ENCODE results near the gene FPGS.

FPGS gene

DNA sequence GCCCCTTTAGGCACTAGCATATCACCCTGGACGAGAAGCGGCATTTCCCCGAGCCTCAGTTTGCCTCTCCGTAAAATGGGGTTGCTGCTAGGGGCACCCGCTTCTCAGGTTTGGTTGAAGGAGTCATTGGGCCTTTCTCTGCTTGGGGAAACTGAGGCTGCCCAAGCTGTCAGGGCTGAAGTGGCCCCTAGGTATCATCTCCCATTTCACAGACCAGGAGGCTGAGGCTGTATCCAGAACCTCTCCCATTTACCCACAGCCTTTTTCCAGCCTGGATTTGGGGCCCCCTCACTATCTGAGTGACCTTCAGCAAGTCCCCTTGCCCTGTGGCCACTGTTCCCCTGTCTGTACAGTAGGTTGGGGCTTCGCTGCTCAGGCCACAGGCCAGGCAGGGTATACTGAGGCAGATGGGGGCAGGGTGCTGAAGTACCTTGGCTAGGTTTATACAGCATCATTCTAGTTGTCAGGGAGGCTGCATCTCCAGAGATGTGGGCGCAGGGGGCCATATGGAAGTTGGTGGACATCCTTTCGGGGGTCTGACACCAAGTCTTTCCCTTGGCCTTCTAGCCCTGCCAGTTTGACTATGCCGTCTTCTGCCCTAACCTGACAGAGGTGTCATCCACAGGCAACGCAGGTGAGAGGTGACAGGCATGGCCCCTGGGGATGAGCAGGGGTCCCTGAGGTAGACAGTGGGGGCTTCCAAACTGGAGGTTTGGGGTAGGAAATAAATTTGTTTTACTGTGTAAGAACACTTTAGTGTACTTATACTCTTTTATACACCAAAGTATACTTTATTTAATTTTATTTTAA is 7.9 kb downstream of the FPGS start:
- in situ Hi-C loops (cut with MboI; ENCODE audit: low sequenced_read_pairs) = no loop called here

DNA sequence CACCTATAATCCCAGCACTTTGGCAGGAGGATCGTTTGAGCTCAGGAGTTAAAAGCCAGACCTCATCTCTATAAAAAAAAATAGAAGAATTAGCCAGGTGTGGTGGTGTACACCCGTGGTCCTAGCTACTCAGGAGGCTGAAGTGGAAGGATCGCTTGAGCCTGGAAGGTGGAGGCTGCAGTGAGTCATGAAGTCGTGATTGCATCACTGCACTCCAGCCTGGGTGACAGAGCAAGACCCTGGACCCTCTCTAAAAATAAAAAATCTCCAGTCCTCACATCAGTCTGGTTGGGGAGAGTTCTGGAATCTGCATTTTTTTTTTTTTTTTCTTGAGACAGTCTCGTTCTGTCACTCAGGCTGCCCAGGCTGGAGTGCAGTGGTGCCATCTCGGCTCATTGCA is 9.3 kb downstream of the FPGS start:
- in situ Hi-C loops (cut with MboI; ENCODE audit: low sequenced_read_pairs) = no loop called here

DNA sequence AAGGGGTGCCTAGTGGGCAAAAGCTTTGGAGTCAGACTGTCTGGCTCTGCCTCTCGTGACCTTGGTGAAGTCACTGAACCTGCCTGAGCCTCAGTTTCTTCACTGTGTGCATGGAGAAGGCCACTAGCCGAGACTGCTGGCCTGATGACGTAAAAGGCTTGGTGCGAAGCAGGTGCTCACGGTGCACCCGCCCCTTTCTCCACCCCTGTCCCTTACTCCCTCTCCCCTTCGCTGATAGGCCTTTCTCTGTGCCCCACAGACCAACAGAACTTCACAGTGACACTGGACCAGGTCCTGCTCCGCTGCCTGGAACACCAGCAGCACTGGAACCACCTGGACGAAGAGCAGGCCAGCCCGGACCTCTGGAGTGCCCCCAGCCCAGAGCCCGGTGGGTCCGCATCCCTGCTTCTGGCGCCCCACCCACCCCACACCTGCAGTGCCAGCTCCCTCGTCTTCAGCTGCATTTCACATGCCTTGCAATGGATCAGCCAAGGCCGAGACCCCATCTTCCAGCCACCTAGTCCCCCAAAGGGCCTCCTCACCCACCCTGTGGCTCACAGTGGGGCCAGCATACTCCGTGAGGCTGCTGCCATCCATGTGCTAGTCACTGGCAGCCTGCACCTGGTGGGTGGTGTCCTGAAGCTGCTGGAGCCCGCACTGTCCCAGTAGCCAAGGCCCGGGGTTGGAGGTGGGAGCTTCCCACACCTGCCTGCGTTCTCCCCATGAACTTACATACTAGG is 10.4 kb downstream of the FPGS start:
- in situ Hi-C loops (cut with MboI; ENCODE audit: low sequenced_read_pairs) = no loop called here

DNA sequence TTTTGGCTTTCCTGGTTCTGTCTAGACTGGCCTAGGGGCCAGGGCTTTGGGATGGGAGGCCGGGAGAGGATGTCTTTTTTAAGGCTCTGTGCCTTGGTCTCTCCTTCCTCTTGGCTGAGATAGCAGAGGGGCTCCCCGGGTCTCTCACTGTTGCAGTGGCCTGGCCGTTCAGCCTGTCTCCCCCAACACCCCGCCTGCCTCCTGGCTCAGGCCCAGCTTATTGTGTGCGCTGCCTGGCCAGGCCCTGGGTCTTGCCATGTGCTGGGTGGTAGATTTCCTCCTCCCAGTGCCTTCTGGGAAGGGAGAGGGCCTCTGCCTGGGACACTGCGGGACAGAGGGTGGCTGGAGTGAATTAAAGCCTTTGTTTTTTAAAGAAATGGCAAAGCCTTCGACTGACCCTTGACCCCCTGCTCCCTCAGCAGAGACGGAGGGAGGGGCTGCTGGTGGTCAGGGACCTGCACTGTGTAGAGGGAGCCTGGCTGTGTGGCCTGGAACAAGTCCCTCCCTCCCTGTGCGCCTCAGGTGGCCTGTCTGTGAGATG is 11.1 kb downstream of the FPGS start:
- in situ Hi-C loops (cut with MboI; ENCODE audit: low sequenced_read_pairs) = no loop called here

DNA sequence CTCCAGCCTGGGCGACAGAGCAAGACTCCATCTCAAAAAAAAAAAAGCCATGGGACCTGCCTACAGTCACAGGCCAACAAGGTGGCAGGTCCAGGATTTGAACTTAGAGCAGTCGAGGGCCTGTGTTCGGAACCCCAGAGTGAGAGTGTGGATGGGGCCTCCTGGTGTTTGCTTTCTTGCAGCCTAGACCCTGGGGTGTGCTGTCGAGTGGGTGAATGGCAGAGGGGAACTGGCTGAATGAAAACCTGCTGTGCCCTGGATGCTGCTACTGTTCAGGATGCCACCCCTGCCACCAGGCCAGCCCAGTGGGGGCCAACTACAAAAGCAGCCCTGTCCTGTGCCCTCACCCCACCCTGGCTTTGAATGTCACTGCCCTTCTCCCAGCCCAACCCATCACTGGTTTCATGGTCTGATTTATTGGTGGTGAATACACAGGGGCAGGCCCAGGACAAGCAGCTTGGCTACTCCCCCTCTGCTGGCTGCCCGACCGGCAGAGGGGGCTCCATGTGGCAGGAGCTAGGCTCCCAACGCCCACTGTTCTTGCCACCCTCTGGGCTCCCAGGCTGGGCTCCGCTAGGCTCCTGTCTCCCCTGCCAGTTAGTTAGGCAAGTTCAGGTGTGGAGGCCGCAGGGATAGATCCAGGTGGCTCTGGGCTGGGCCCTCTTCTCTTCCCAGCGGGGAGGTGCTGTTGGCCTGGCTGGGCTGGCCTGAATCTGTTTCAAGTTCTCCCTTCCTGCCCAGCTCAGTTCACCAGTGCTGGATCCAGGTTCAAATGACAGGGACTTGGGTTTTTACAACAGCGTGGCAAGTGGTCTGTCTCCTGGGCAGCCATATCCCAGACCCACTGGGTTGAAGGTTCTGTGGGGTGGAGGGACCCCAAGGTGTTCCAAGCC is 12.2 kb downstream of the FPGS start:
- in situ Hi-C loops (cut with MboI; ENCODE audit: low sequenced_read_pairs) = no loop called here

DNA sequence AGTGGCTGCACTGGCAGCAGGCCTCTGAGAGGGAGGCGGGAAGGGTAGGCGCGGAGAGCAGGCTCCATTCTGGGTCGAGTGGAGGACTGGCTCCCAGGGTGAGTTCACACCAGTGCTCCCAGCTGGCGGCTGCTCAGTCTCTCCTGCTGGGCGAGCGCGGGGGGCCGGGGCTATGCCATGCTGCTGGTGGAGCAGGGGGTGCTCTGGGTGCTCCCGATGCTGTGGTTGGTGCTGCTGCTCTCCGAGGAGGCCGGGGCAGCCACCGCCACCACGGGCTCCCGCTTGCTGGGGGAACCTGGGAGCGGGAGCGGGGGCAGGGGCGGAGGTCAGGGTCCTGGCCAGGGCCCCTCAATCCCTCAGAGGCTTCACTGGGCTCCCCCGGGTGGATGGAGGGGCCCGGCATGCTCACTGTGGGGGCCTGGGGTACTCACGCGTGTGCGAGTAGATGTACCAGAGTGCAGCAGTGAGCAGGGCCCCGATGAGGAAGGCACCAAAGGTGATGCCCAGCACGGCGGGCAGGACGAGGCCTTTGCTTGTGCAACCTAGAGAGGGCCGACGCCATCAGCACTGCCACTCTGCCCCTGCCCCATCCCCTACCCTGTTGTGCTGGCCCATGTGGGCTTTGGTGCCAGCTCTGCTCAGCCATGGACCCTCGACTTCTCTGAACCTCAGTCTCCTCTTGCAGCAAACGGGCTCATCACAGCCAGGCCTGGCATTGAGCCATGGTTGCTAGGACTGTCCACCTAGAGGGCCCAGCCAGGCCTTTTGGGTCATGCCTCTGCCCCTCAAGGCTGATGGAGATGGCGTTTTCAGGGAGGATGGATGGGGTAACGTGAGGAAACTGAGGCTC is 13.1 kb downstream of the FPGS start:
- in situ Hi-C loops (cut with MboI; ENCODE audit: low sequenced_read_pairs) = no loop called here

DNA sequence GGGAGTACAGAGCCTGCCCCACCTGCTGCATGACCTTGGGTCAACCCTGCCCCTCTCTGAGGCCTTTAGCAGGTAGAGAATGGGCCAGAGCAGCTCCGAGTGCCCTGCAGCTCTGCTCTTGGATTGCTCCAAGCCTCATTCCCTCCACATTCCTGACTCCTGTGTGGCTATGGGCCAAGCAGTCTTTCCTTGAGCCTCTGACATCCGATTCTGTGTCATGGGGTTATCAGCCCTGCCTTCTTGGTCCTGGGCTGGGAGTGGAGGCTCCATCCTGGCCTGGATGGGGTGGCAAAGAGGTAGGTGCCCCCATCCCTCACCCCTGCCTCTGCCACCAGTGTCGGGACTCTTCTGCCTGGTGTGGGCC is 13.7 kb downstream of the FPGS start:
- in situ Hi-C loops (cut with MboI; ENCODE audit: low sequenced_read_pairs) = no loop called here

DNA sequence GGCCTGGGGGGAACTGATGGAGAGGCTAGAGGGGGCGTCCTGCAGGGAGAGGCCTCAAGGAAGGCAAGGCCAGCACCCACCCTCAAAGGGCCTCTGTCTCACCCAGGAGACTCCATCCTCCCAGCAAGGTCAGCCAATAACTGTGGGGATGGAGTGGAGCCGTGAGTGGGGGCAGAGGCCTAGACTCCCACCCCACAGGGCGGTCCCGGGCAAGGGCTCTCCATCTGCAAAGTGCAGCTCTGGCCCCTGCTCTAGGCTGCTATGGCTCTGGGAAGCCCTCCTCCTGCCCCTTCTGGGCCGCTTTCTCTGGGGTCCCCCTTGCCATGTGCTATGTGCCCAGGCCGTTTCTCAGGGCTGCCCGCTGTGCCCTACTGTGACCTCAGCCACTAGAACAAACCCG is 14.0 kb downstream of the FPGS start:
- in situ Hi-C loops (cut with MboI; ENCODE audit: low sequenced_read_pairs) = no loop called here

DNA sequence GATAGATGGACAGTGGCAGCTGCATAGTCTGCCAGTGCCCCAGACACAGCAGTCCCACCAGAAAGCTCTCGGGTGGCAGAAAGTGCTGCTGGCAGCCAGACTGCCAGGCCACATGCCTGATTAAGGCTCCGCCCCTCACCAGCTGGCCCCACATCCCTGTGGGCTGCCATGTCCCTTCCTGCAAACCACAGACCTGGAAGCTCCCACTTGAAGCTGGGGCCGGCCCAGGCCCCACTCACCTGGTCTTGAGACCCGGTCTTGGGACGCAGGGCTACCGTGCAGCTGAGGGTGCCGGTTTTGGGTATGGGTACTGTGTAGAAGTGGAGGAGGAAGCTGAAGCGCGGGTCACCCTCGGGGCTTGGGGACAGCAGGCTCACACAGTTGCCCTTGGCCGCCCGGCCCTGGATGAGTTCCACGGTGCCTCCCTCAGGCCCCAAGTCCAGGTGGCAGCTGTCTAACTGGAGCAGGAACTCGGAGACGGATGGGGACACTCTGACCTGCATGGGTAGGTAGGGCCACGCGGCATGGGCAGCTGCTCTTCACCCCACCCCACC is 15.3 kb downstream of the FPGS start:
- in situ Hi-C loops (cut with MboI; ENCODE audit: low sequenced_read_pairs) = no loop called here

DNA sequence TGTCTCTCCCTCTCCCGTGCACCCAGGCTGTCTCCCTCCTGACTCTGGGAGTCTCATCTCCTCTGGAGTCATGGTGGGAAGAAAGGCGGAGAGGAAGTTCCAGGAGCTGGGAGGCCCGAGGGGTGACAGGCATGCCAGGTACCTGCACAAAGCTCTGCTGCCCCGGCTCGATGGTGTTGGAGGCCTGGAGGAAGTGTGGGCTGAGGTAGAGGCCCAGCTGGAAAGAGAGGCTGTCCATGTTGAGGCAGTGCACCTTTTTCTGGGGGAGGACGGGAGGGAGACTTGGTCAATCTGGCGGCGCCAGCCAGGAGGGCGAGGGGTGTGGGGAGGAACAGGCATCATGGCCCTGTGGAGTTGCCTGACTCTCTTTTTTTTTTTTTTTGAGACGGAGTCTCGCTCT is 15.9 kb downstream of the FPGS start:
- in situ Hi-C loops (cut with MboI; ENCODE audit: low sequenced_read_pairs) = no loop called here

DNA sequence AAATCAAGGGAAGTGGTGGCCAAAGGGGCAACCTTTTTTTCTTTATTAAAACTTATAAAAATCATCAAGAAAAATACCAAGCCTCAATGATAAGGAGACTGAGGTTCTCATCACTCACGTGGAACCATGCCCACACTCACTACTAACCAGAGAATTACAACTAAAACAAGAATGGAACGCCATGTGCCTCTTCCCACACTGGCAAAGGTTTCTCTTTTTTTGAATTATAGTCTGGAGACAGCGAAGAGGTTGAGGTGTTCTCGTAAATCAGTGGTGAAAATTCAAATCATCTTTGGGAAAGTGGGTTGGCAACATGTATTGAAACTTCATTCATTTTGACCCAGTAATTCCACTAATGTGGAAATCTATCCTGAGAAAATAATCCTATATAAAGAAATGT is 19.4 kb downstream of the FPGS start:
- in situ Hi-C loops (cut with MboI; ENCODE audit: low sequenced_read_pairs) = no loop called here

DNA sequence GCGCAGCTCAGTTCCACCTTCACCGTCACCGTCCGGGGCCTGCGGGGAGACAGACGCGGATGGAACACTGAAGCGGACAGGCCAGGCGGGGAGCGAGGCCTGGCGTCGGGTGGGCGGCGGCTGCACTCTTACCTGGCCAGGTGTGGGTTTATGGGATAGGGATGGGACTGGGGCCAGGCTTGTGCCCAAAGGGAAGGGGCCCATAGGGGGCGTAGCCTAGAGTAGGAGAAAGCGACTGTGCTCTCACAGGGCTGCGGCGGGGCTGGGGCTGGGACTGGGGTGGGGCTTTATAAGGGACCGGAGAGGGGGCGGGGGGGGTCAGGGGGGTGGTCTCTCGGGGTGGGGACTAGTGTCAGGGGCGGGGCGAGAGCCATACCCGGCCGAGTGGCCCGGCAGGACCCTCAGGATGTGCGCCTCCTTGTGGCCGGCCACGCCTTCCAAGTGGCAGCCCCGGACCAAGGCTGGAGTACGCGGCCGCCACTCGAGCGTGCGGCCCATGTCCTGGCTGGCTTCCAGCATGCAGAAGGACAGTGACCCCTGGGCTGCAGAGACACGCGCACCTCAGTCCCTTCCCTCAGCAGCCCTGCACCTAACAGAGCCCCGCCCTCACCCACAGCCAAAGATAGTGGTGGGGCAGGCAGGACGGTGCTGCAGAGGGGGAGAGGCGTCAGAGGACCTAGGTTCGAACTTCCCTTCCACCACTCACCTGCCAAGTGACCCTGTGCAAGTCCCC is 22.8 kb downstream of the FPGS start:
- in situ Hi-C loops (cut with MboI; ENCODE audit: low sequenced_read_pairs) = no loop called here

DNA sequence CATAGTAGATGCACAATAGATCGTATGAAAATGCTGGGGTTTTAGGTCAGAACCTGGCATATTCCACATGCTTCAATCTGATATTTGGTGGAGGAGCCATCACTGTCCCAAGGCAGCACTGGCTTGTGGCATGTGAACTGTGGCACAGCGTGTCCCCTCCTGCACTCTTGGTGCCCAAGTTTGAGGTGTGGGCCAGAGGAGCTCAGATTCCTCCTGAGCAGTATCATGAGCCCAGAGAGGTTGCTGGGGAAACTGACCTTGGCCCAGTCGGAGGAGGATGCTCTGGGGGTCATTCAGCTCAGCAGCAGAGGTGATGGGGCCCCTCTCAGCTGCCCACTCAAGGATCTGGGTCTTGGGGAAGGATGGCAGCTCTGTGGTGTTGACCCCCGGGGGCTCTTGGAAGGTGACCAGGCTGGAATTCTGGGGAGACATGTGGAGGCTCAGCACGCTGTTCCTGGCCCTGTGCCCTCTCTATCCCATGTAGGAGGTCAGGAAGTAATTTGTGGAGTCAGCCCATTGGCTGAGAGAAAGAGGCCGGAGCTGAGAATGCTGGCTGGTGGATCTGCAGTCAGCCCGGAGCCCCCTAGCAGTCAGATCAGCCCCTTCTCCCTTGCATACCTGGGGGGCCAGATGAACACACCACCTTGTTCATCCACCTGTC is 23.7 kb downstream of the FPGS start:
- in situ Hi-C loops (cut with MboI; ENCODE audit: low sequenced_read_pairs) = no loop called here

DNA sequence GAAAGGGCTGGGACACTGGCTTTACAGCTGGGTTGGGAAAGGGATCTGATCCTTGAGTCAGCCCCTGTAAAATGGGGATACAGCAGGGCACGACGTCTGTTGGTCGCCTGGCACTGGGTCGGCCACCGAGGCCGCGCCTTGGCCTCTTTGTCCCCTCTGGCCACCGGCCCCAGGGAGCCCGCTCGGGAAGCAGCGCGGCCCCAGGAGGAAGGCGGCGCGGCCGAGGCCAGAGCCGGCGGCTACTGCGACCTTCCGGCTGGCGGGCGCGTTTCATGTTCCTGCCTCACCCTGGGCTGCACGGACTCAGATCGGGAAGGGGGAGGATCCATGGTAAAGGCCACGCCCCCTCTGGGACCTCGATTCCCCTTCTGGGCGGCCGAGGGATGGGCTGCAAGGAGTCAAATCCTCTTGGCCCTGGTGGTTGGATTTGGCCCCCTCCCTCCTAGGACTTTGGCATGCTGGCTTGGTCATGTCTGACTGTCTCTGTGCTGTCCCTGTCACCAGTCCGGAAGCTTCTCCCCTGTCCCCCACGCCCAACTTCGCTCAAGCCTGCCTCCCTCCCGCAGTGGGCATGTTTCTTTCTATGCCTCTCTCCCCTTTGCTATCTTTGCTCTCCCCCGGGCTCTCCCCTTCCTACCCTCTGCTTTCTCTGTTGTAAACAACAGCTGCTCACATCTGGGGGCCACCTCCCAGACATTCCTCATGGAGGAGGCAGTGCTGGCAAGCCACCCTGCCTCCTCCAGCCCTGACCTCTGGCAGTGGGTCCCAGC is 25.8 kb downstream of the FPGS start:
- in situ Hi-C loops (cut with MboI; ENCODE audit: low sequenced_read_pairs) = no loop called here

DNA sequence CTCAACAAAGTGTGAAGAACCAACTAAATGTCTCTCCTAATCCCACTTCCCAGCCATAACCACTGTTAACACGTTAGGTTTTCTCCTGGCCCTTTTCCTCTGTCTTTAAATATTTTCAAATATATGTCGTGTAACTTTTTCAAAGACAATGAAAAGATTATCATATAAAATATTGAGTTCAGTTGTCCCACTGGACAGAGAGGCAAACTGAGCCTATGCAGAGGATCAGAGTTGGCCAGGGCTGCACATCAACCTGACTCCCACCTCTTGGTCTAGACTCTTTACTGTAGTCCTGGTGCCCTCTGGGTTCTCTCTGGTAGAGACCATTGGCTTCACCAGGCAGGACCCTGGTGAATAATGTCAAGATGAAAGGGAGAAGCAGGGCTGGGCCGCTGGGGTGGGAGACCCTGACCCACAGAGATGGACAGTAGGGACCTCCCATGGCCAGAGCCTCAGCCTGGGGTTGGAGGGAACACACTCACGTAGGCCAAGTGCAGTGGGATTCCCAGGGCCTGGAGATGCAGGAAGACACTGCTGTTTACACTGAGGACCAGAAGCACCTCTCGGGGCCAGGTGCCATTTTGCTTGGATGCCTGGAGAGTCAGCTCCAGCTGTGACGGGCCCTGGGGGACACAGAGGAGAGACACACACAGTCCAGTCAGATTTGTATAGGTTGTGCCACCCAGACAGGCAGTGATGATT is 26.7 kb downstream of the FPGS start:
- in situ Hi-C loops (cut with MboI; ENCODE audit: low sequenced_read_pairs) = no loop called here

DNA sequence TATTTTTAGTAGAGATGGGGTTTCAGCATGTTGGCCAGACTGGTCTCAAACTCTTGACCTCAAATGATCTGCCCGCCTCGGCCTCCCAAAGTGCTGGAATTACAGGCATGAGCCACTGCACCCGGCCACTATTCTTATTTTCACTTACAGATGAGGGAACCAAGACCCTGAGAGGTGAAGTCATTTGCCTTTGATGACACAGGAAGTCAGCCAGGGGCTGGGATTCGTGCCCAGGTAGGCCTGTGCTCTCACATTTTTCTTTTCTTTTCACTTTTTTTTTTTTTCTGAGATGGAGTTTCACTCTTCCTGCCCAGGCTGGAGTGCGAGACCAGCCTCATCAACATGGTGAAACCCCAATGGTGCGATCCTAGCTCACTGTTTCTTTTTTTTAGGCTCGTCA is 29.6 kb downstream of the FPGS start:
- in situ Hi-C loops (cut with MboI; ENCODE audit: low sequenced_read_pairs) = no loop called here

DNA sequence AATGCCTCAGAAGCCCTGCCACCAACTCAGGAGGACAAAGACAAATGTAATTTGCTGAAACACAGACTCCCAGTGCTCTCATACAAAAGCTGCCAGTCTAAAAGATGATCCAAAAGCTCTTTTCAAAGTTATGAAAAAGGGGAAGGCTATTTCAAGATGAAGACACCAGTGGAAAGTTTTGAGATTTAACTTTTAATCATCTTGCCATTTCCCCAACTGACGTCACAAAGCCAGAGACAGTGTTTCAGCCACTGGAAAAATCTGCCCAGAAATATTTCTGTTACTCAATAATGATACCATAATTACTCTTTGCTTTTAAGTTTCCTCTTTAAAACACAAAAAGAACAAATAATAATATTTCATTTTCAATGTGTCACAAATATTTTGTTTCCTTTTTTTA is 30.9 kb downstream of the FPGS start:
- in situ Hi-C loops (cut with MboI; ENCODE audit: low sequenced_read_pairs) = no loop called here

Data from HL-60/S4 treated with phorbol 12-myristate 13-acetate at 8.2 ng/mL for 4 days and 3 days (cell line).